ENCODE results near the gene MED16.
A peak's percentile ranks its signal among the peaks of the same experiment; 100 is the strongest.
"Not testable (repeated sequence)": the region's sequence is repeated elsewhere in the genome, so short reads cannot be mapped to it uniquely, and the experiment has no call there.

MED16 gene

DNA sequence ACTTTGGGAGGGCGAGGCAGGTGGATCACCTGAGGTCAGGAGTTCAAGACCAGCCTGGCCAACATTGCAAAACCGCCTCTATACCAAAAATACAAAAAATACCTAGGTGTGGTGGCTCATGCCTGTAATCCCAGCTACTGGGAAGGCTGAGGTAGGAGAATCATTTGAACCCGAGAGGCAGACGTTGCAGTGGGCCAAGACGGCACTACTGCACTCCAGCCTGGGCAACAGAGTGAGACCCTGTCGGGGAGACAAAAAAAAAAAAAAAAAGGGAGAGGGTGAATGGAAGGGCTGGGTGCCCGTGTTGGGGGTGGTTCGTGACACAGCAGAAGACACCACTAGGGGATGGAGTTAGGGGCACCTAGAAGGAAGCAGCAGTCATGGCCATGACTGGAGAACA lies 22.7 kb downstream of the MED16 start:
- no peak for DNase-seq

DNA sequence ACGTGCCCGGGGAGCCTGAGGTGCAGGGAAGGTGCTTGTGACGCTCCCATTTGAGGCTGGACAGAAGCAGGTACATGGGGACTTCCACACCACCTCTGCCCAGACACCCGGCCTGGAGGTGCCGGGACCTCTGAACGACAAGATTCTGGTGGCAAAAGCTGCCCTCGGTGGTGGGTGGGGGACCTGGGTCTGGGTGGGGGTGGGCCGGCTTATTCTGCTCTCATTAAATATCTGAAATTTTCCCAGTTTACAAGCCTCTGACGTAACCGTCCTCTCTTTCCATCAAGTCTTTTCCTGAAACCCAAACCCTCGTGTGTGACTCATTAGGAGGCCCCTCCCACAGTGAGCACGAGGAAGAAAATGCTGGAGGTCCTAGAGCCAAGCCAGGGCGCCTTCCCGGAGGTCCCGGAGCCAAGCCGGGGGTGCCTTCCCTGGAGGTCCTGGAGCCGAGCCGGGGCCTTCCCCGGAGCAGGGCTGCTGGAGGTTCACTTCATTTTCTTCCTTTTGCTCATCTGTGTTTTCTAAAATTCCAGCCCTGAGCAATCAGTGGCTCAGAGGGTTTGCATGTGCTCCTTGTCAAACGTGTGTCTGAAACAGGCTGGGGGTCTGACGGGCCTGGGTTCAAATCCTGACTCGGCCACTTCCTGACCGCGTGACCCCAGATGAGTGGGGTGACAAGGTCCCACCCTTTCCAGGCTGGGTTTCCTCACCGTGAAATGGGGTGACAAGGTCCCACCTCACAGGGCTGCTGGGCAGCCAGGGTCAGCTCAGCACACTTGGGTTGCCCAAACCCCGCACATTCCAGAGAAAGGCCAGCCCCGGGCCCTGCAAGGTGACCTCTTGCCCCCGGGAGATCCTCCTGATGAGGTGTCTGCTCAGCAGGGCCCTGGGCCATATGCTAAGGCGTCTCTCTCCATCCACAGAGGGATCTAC lies 23.5 kb downstream of the MED16 start:
- DNase-seq, result no peak

GRCh38 chr19:868458-869244 lies 24.3 kb downstream of the MED16 start:
- DNase-seq, result no peak

DNA sequence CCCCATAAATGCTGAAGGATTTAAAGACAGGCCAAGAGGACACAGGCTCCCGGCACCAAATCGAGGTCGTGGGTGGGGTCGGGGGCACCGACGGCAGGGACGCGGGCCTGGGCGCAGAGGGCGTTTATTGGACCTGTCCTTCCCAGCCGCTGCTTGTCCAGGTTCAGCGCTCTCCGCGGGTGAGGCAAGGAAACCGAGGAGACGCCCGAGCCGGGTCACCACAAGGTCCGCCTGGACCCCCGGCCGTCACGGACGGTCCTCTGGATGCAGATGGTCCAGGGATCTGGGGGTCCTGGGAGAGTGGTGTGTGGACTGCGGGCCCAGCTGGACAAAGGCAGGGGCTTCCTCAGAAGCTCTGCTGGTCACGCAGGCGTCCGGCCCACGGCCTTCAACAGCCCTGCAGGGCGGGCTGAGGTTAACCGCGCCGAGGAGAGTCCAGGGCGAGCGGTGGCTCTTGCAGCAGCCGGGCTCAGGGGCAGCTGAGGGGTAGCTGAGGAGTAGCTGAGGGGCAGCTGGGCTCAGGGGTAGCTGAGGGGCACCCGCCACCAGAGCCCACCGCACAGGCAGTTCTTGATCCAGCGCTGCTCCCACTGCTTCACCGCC lies 25.0 kb downstream of the MED16 start:
- no peak for DNase-seq

- DNase-seq, result no peak
These were observed 25.6 kb downstream of the MED16 start for GRCh38 chr19:867301-867793.

GRCh38 chr19:866769-867300 lies 26.2 kb downstream of the MED16 start:
- DNase-seq, result no peak

DNA sequence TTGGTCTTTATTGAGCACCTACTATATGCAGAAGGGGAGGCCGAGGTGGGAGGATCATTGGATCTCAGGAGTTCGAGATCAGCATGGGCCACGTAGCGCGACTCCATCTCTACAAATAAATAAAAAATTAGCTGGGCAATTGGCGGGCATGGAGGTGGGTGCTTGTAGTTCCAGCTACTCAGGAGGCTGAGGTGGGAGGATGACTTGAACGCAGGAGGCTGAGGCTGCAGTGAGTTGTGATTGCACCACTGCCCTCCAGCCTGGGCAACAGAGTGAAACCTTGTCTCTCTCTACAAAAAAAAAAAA lies 29.7 kb downstream of the MED16 start:
- DNase-seq, result no peak

DNA sequence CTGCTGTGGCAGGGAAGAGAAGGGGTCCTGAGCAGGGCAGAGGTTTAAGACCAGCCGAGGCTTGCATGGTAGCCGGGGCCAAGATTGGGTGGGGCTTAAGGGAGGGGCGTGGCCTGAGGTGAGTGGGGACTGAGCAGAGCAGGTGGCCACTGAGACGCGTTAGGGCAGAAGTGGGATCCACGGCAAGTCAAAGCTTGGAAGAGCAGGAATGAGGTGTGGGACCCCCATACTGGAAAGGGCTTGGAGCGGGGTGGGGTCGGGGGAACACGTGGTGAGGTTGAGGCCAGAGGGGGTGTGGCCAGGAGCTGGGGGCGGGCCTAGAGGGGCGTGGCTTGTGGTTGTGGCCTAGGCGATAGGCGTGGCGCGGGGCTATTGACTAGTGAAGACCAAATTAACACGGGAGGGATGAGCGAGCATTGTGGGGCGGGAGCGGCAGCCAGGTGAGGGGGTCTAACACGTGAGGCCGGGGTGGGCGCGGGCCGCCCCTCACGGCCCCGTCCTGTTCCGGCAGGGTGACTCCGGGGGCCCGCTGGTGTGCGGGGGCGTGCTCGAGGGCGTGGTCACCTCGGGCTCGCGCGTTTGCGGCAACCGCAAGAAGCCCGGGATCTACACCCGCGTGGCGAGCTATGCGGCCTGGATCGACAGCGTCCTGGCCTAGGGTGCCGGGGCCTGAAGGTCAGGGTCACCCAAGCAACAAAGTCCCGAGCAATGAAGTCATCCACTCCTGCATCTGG lies 30.2 kb downstream of the MED16 start:
- peak in 2 of 14 donors; percentile 12 to 17 for DNase-seq

GRCh38 chr19:861756-862580 lies 31.0 kb downstream of the MED16 start:
- DNase-seq, result peak in 1 of 14 donors; percentile 13

DNA sequence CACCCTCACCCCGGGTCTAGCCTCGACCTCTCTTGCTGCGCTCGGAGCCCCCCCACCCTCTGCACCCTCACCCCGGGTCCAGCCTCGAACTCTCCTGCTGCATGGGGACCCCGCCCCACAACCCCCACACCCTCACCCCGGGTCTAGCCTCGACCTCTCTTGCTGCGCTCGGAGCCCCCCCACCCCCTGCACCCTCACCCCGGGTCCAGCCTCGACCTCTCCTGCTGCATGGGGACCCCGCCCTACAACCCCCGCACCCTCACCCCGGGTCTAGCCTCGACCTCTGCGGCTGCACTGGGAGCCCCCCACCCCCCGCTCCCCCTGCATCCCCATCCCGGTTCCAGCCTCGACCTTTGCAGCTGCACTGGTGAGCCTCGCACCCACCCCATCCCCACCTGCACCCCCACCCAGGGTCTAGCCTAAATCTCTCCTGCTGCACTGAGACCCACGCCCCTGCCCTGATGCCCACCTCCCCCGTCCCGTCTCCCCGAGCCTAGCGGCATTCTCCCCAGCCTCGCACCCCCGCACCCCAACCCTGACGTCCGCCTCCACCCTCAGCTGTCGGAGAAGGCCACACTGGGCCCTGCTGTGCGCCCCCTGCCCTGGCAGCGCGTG lies 31.7 kb downstream of the MED16 start:
- no peak for DNase-seq

- peak in 6 of 14 donors; percentile 8 to 39 (median 22) for DNase-seq
These were observed 33.8 kb downstream of the MED16 start, which contains the start of gene CFD for GRCh38 chr19:858868-859843. CFD (plus strand) TSS chr19:859664; CDS start chr19:859690, 26 bp downstream.

GRCh38 chr19:858284-858683 lies 34.7 kb downstream of the MED16 start:
- DNase-seq, result no peak

GRCh38 chr19:855566-856120 lies 37.3 kb downstream of the MED16 start:
- DNase-seq, result no peak

DNA sequence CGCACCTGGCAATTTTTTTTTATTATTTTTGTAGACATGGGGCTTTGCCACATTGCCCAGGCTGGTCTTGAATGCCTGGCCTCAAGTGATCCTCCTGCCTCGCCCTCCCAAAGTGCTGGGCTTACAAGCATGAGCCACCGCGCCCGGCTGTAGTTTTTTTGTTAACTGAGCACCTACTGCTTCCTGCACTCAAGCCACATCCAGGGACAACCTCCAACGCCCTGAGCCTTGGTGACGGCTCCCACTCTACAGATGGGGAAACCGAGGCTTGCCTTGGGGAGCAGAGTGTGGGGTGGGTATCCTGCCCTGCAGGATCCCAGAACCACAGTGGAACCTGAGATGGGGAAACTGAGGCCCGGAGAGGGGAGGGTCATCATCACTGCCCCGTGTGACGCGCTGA lies 37.8 kb downstream of the MED16 start:
- DNase-seq, result no peak

- DNase-seq, result no peak
These were observed 38.4 kb downstream of the MED16 start for GRCh38 chr19:854549-854948.

GRCh38 chr19:853614-854220 lies 39.3 kb downstream of the MED16 start:
- not testable (repeated sequence) for DNase-seq

DNA sequence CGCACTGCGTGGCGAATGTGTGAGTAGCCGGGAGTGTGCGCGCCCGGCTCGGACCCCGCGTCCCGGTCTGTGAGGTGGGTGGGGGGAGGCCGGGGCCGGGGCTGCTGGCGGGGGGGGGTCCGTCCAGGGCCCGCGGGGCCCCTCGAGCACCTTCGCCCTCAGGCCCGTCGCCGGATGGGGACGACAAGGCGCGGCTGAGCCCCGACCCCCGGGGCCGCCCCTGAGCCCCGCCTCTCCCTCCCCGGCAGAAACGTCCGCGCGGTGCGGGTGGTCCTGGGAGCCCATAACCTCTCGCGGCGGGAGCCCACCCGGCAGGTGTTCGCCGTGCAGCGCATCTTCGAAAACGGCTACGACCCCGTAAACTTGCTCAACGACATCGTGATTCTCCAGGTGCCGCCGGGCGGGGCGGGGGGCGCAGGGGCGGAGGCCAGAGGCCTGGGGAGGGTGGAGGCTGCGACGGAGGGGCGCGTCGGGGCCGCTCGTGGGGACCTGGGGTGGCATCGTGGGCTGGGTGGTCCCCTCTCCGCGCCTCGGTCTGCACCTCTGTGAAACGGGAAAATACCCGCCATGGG lies 39.9 kb downstream of the MED16 start:
- DNase-seq, result no peak
